HFF-Myc (cell line): ENCODE results near the gene CRB2.

Experiments
- DNase-seq: peaks from one replicate; pipeline ENCODE4 v3.0.0-alpha.2; 2011; ENCODE audit warnings: low read depth; ENCODE audit errors: extremely low read depth
- H3K4me3 ChIP-seq: replicated peaks from 2 replicates; pipeline ENCODE4 v1.5.1; 2011; ENCODE audit warnings: low read depth, mild to moderate bottlenecking, control low read depth, low read length
- TF ChIP-seq, protein P1 (sequence below): IDR thresholded peaks from 2 replicates; pipeline ENCODE4 v1.5.1; 2012; ENCODE audit warnings: mild to moderate bottlenecking, low read depth, low read length, control low read depth; ENCODE audit errors: missing control alignments

CRB2 gene

DNA sequence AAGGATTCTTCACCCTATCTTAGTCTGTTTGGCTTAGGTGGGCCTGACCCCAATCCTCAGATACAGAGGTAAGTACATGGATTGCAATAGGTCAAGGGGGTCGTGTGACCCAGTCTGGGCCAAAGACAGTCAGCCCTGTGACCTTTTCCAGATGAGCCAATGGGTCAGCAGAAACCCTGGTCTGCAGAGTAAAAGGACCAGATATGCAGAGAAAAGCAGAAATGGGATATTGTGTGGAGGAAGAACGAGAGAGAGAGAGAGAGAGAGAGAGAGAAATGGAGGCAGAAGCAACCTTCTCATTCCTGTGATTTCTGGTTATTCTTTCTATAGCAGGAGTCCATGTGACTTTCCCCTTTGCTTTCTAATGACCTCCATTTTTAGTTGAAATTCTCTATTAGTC is 40.4 kb upstream of the CRB2 start:
- TF ChIP-seq, protein P1, sequence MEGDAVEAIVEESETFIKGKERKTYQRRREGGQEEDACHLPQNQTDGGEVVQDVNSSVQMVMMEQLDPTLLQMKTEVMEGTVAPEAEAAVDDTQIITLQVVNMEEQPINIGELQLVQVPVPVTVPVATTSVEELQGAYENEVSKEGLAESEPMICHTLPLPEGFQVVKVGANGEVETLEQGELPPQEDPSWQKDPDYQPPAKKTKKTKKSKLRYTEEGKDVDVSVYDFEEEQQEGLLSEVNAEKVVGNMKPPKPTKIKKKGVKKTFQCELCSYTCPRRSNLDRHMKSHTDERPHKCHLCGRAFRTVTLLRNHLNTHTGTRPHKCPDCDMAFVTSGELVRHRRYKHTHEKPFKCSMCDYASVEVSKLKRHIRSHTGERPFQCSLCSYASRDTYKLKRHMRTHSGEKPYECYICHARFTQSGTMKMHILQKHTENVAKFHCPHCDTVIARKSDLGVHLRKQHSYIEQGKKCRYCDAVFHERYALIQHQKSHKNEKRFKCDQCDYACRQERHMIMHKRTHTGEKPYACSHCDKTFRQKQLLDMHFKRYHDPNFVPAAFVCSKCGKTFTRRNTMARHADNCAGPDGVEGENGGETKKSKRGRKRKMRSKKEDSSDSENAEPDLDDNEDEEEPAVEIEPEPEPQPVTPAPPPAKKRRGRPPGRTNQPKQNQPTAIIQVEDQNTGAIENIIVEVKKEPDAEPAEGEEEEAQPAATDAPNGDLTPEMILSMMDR, result no peak
- no peak overlapping the region for H3K4me3 ChIP-seq
- no peak for DNase-seq

DNA sequence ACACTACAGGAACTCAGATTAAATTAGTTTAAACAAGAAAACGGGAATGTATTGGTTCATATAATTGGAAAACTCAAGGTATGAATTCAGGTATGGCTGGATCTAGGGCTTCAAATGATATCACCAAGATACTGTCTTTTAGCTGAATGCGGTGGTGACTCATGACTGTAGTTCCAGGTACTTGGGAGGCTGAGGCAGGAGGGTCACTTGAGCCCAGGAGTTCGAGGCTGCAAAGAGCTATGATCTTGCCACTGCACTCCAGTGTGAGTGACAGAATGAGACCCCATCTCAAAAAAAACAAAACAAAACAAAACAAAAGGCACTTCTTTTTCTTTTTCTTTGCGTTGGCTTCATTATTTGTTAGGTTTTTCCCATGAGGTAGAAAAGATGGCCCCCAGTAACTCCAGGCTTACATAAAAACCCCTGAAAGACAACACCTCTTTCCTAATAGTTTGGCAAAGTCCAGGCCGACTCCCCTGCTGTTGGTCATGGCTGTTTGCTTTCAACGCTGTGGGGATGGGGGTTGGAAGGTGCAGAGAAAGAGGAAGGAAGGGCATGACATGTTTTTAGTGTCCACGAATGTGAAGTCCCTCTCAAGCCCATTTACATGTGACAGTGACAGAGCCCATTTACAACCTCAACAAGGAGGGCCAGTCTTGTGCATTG is 39.8 kb upstream of the CRB2 start:
- H3K4me3 ChIP-seq, result no peak overlapping the region
- DNase-seq, result no peak
- TF ChIP-seq, protein P1, result no peak

DNA sequence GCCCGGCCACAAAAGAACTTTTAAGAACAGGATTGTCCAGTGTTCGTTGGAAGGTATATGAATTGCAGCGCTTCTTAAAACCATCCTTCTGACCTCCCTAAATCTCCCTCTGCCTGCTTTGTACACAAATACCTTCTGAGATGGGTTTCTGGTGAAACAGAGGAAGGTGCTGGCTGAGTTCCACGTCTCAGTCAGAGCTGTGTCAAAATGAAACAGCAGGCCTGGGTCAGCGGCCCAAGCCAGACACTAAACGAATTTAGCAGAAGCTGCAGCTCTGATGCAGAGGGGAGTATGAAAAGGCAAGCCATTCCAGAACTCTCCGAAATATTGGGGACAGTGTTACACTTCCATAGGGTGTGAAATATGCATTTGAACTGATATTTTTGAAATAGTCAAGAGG is 37.8 kb upstream of the CRB2 start:
- DNase-seq, result no peak
- H3K4me3 ChIP-seq, result no peak overlapping the region
- TF ChIP-seq, protein P1, result no peak

DNA sequence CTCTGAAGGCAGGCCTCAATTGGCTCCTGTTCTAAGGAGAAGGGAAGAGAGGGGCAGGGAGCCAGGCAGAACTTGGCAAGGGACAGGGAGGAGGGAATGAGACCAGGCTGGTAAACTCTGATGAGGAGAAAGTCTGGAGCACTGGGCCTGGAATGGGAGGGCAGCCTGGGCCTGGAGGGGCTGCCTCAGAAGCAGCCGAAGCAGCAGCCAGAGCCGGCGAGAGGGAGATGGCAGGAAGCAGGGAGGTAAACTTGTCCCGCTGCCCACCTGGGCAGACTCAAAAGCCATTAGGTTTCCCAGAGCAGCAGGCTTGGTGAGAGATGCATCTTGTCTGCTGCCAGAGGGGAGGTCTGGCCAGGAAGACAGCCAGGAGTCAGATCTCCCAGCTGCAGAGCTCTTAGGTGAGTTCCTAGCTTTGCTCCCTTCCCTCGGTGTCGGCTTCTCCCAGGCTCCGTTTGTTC is 37.0 kb upstream of the CRB2 start:
- no peak for DNase-seq
- TF ChIP-seq, protein P1, result no peak
- no peak overlapping the region for H3K4me3 ChIP-seq

DNA sequence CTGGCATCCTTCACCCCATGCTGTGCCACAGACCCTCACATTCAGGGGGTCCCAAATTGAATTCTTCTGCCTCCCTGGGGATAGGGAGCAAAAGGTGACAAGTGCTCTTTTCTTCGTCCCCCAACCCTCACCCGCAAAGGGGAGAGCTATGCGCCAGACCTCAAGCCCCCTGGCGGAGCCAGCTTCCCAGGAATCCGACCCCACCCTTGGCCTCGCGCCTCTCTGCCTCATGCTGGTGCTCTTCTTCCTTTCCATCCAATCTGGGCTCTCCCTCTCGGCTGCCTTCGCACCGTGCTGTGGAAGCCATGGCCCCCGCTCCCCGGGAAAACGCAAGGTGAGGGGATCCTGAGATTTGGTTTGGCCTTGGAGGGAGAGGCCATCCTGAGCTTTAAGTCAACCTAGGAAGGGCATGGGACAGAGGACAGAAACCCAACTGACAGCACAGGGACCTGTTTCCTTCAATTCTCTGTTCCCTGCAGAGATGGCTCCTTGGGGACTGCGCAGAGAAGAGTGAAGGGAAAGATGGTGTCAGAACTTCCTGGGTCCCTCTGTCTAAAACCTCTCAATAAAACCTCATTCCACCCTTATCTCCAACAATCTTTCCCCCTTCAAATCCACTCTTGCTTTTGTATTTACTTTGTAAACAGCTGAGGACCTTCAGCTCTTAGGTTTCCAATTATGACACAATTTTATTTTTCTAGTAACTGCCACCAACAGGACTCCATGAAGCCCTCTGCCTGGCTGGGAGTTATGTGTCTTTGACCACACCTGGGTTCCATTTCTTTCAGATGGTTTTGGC is 36.3 kb upstream of the CRB2 start:
- no peak for DNase-seq

DNA sequence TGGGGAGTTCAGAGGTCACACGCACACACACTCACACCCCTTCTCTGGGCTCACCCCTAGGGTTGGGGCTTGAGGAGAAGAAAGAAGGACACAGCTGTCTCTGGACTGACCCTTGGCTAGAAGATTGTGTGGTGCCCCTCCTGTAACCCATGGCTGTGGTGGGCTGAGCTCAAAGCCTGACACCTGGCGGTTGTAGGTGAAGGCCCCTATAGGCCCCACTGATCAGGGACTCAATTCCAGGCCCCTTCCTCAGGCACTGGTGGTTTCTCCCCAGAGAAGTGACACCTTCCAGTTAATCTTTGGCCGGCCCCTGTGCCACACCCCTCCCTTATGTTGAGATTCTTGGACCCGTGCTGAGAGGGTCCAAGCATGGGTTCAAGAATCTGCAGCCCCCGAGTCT is 35.2 kb upstream of the CRB2 start:
- TF ChIP-seq, protein P1, result no peak
- H3K4me3 ChIP-seq, result no peak overlapping the region
- no peak for DNase-seq

More for the DNA sequence above, 36.3 kb upstream of the CRB2 start:
- no peak overlapping the region for H3K4me3 ChIP-seq
- TF ChIP-seq, protein P1, result no peak
